Measurements from ENCODE around the gene IL17RD. TPM values are rescaled to one million over a fixed set of nuclear protein-coding genes. Genes with fewer than 3 reads are reported as not detected.

Gene IL17RD
- total RNA-seq, 1 experiment from 2014 or later: 3.5 TPM

- no peaks in the 10 kb centered on the region for H3K27me3 ChIP-seq (ENCODE audit: control insufficient read depth, insufficient read depth, low read length)
- ATAC-seq (no peak), DNase-seq (ENCODE audit: low read depth, low spot score) (no peak)
- CTCF ChIA-PET: interaction anchor here (0.7 kb wide), 1 partner anchor 91 kb away, joined by 3 read pairs; no protein-coding TSS in a partner anchor
- peaks cover 8% of the 10 kb centered on the region; the same call in 1 of the 2 replicates for H3K4me1 ChIP-seq (ENCODE audit: control insufficient read depth, insufficient read depth, low read length)
- H3K4me3 ChIP-seq (ENCODE audit: low read depth in 2 of 2, low read length in 2 of 2): no peak overlapping the region
- POLR2A ChIA-PET: interaction anchor here (0.6 kb wide), 1 partner anchor 28 kb away, joined by 3 read pairs; no protein-coding TSS in a partner anchor
- TF ChIP-seq TCF7L2 (IDR thresholded peaks at IDR 0.05; ENCODE audit: low read depth, low read length): no peak
- TF ChIP-seq, protein P1, sequence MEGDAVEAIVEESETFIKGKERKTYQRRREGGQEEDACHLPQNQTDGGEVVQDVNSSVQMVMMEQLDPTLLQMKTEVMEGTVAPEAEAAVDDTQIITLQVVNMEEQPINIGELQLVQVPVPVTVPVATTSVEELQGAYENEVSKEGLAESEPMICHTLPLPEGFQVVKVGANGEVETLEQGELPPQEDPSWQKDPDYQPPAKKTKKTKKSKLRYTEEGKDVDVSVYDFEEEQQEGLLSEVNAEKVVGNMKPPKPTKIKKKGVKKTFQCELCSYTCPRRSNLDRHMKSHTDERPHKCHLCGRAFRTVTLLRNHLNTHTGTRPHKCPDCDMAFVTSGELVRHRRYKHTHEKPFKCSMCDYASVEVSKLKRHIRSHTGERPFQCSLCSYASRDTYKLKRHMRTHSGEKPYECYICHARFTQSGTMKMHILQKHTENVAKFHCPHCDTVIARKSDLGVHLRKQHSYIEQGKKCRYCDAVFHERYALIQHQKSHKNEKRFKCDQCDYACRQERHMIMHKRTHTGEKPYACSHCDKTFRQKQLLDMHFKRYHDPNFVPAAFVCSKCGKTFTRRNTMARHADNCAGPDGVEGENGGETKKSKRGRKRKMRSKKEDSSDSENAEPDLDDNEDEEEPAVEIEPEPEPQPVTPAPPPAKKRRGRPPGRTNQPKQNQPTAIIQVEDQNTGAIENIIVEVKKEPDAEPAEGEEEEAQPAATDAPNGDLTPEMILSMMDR (IDR thresholded peaks at IDR 0.05): peak; percentile 62
- H3K9me3 ChIP-seq (ENCODE audit: control insufficient read depth, insufficient read depth, low read depth, low read length): no peaks in the 10 kb centered on the region
- no TSS peak for BruUV-seq (replicated peaks)
- H3K36me3 ChIP-seq (ENCODE audit: control insufficient read depth, insufficient read depth, low read length): no peaks in the 10 kb centered on the region
- H3K27ac ChIP-seq (ENCODE audit: low read length): no peak overlapping the region
- in situ Hi-C loops (cut with HindIII; ENCODE audit: low pct_unique_long_range_greater_than_20kb, low sequenced_read_pairs) (no loop called here), intact Hi-C loops (cut with micrococcal nuclease; ENCODE audit: unreplicated experiment) (no loop called here)
Observed at GRCh38 chr3:57112206-57112605, 52.9 kb downstream of the IL17RD start.

DNA sequence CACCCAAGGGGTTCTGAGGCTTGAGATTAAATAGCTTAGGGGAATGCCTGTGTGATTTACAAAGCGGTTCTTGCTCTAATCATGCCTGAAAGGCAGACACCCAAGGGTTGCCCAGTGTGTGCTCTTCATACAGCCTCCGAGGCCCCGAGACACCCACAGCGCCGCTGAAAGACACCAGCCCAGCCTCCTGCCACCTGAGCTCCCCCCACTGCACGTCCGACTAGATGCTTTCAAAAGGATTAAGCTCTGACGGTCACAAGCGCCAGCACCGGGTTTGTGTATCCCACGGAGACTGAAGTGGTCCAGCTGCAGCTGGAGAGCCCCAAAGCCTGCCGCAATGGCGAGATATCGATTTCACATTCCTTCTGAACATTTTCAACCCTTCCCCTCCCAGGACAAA, 54.4 kb downstream of the IL17RD start:
- ChIA-PET POLR2A (no interaction called here), CTCF (no interaction called here)
- no peak for ATAC-seq
- no peak for TF ChIP-seq SIN3A (IDR thresholded peaks at IDR 0.05; ENCODE audit: borderline replicate concordance, insufficient read depth, low read depth, low read length)
- TF ChIP-seq, protein P1 (IDR thresholded peaks at IDR 0.05): no peak
- no peak for TF ChIP-seq POLR2AphosphoS5 (IDR thresholded peaks at IDR 0.05; ENCODE audit: low read depth, low read length)
- no peak for TF ChIP-seq TCF7L2 (IDR thresholded peaks at IDR 0.05; ENCODE audit: low read depth, low read length)
- no peak for TF ChIP-seq REST (IDR thresholded peaks at IDR 0.05; ENCODE audit: insufficient read depth in 1 of 2, low read depth in 2 of 2, low read length in 1 of 2)
- Histone ChIP-seq H3K4me3 (ENCODE audit: low read depth in 2 of 2, low read length in 2 of 2) (no peak overlapping the region), H3K36me3 (ENCODE audit: control insufficient read depth, insufficient read depth, low read length) (no peaks in the 10 kb centered on the region), H3K4me1 (ENCODE audit: control insufficient read depth, insufficient read depth, low read length) (peaks cover 8% of the 10 kb centered on the region; the same call in 1 of the 2 replicates), H3K9me3 (ENCODE audit: control insufficient read depth, insufficient read depth, low read depth, low read length) (no peaks in the 10 kb centered on the region), H3K27me3 (ENCODE audit: control insufficient read depth, insufficient read depth, low read length) (no peaks in the 10 kb centered on the region), H3K27ac (ENCODE audit: low read length) (no peak overlapping the region)
- DNase-seq (ENCODE audit: low read depth, low spot score): no peak
- no TSS peak for BruUV-seq (replicated peaks)
- intact Hi-C loops (cut with micrococcal nuclease; ENCODE audit: unreplicated experiment) (no loop called here), in situ Hi-C loops (cut with HindIII; ENCODE audit: low pct_unique_long_range_greater_than_20kb, low sequenced_read_pairs) (no loop called here)

Data from Panc1 (cell line).